AG10803 (cell line): ENCODE data around the gene LEPR.

ENCODE experiments used
- DNase-seq: peaks from one replicate; pipeline ENCODE4 v3.0.0; 2010; ENCODE audit warnings: low read depth
- H3K4me3 ChIP-seq: 2 replicates; pipeline ENCODE4 v1.5.1; 2011; ENCODE audit warnings: mild to moderate bottlenecking, low read length, control low read depth
- CTCF ChIP-seq: conservative IDR thresholded peaks from 2 replicates; pipeline ENCODE4 v1.5.1; 2011; ENCODE audit warnings: mild to moderate bottlenecking, low read length, control low read depth, inconsistent platforms

The LEPR gene

GRCh38 chr1:65412256-65412983 is 8.0 kb upstream of the LEPR start:
- H3K4me3 ChIP-seq = no peak overlapping the region
- no peak for DNase-seq
- no peak for TF ChIP-seq CTCF

- no peak for TF ChIP-seq CTCF
- DNase-seq = peak; percentile 89
- no peak overlapping the region for H3K4me3 ChIP-seq
These were observed 7.5 kb upstream of the LEPR start for GRCh38 chr1:65412984-65413375.

GRCh38 chr1:65414538-65414937 is 5.9 kb upstream of the LEPR start:
- DNase-seq = no peak
- H3K4me3 ChIP-seq = no peak overlapping the region
- TF ChIP-seq CTCF = no peak

- no peak overlapping the region for H3K4me3 ChIP-seq
- DNase-seq = no peak
- TF ChIP-seq CTCF = no peak
These were observed 3.7 kb upstream of the LEPR start for GRCh38 chr1:65416767-65417166.

- no peak overlapping the region for H3K4me3 ChIP-seq
- DNase-seq = no peak
- no peak for TF ChIP-seq CTCF
These were observed 2.7 kb upstream of the LEPR start for GRCh38 chr1:65417729-65418128.

- DNase-seq = no peak
- no peak for TF ChIP-seq CTCF
- H3K4me3 ChIP-seq = no peak overlapping the region
These were observed 1.8 kb upstream of the LEPR start for GRCh38 chr1:65418522-65419185.
